Spinal cord (tissue), 10 donors: ENCODE data around the gene KRTAP10-3. TPM values are rescaled to one million over a fixed set of nuclear protein-coding genes. Genes with fewer than 3 reads are reported as not detected.
A peak's percentile ranks its signal among the peaks of the same experiment; 100 is the strongest.
"Not testable (repeated sequence)": the region's sequence is repeated elsewhere in the genome, so short reads cannot be mapped to it uniquely, and the experiment has no call there.

Experiments used
- DNase-seq, 6 donors: peaks; one replicate each; pipeline versions ENCODE4 v3.0.0 to v3.0.0-alpha.2; 2013 to 2015; ENCODE audit warnings: low spot score in 6 of 6, low read depth in 4 of 6
- H3K27ac ChIP-seq: one replicate; pipeline ENCODE4 v1.5.1; 2013; ENCODE audit warnings: low read depth, low read length, control low read depth
- H3K27me3 ChIP-seq: one replicate; pipeline ENCODE4 v1.6.1; 2013; ENCODE audit warnings: low read length; ENCODE audit not compliant: control insufficient read depth, insufficient read depth
- H3K36me3 ChIP-seq: one replicate; pipeline ENCODE4 v1.6.1; 2013; ENCODE audit warnings: low read length; ENCODE audit not compliant: control insufficient read depth, insufficient read depth
- H3K4me1 ChIP-seq: one replicate; pipeline ENCODE4 v1.6.1; 2013; ENCODE audit warnings: low read length; ENCODE audit not compliant: control insufficient read depth, insufficient read depth
- H3K4me3 ChIP-seq: one replicate; pipeline ENCODE4 v1.5.1; 2013; ENCODE audit warnings: low read depth, low read length, control low read depth
- H3K9me3 ChIP-seq: one replicate; pipeline ENCODE4 v1.6.1; 2013; ENCODE audit warnings: low read length; ENCODE audit not compliant: control insufficient read depth, insufficient read depth
- WGBS: methylation state at CpG from one replicate; pipeline ENCODE4 v1.1.5; 2013; ENCODE audit warnings: missing lambda C conversion rate; ENCODE audit not compliant: insufficient coverage; 5-methylcytosine and 5-hydroxymethylcytosine counted together
- polyA plus RNA-seq, 2 donors: library from polyadenylated mRNA; unstranded; fragments of 120-200 nt; gene quantifications; one replicate each; pipeline ENCODE4 v1.2.1, GENCODE V29; 2013; ENCODE audit not compliant: insufficient read length in 2 of 2
- total RNA-seq, 2 donors: library from RNA; depleted of rRNA in 1 of 2; stranded (reverse); fragments of 120-200 nt in 1 of 2; fragments of >200 nt in 1 of 2; gene quantifications; one replicate each; pipeline versions ENCODE4 v1.2.3 to v1.2.4, GENCODE V29; 2013 to 2014
- donor health status: healthy.

Gene KRTAP10-3
- total and polyA plus RNA-seq, 4 donors = not detected

GRCh38 chr21:44590897-44591800 is 32.6 kb upstream of the KRTAP10-3 start:
- WGBS = 66% methylated on average over 8 of the region's 19 CpGs
- H3K27ac ChIP-seq, H3K4me3 ChIP-seq, H3K27me3 ChIP-seq, H3K36me3 ChIP-seq, H3K9me3 ChIP-seq, H3K4me1 ChIP-seq: not testable (repeated sequence)
- DNase-seq = peak in 1 of 6 donors; percentile 22

DNA sequence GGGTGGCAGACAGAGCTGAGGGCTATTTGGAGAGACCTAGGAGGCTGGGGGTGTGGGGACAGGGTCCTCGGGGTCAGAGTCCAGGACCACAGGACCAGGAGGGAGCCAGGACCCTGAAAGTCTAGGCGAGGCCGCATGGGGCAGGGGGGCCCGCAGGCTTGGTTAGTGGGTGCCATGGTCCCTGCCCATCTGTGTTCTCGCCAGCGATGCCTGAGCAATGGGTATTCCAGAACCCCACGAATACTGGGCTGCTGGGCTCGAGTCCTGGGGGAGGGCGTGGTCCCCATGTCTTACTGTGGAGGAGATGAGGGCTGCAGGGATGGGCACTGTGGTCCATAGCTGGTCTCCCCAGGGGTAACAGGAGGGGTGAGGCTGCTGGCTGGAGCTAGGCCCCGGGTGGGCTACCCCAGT is 31.7 kb upstream of the KRTAP10-3 start:
- Histone ChIP-seq H3K9me3 (no peaks in the 10 kb centered on the region), H3K27me3 (peaks cover 3% of the 10 kb centered on the region), H3K4me1 (peaks cover 6% of the 10 kb centered on the region), H3K36me3 (no peaks in the 10 kb centered on the region), H3K27ac (no peak overlapping the region), H3K4me3 (no peak overlapping the region)
- no peak for DNase-seq
- 68% methylated on average over 8 of the region's 10 CpGs for WGBS

DNA sequence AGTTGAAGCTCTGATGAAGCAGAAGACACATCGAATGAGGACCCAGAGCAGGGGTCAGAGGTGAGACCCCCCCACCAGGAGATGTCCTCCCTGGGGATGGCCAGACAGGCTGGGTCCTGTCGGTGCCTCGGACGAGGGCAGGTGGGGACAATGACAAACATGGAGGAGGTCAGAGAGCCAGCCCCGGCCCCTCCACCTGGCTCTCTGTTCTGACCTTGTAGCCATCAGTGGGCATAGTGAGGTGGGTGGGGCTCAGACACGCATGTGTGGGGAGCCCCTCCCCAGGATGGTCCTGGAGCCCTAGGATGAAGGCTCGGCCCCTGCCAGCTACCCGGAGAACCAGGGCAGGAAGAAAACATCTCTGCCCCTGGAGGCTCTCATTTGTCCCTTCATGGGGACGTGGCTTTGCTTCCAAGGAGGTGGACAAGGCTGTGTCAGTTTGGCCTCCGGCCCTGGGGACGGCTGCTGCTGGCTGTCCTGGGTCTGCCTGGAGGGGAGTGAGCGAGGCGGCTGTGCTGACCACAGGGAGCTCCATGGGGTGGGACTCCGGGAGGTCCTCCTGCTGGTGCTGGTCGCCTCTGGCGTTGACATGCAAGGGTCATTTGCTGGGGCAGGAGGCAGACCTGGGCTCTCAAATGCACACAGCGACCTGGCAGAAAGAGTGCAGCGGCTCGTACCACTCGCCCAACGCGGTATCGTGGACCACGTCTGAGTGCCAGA is 31.2 kb upstream of the KRTAP10-3 start:
- no peak for DNase-seq
- H3K4me1 ChIP-seq = peaks cover 6% of the 10 kb centered on the region
- H3K36me3 ChIP-seq = no peaks in the 10 kb centered on the region
- H3K27ac ChIP-seq = no peak overlapping the region
- H3K9me3 ChIP-seq = no peaks in the 10 kb centered on the region
- H3K27me3 ChIP-seq = peaks cover 7% of the 10 kb centered on the region
- WGBS = 82% methylated on average over 23 of the region's 24 CpGs
- H3K4me3 ChIP-seq = no peak overlapping the region

DNA sequence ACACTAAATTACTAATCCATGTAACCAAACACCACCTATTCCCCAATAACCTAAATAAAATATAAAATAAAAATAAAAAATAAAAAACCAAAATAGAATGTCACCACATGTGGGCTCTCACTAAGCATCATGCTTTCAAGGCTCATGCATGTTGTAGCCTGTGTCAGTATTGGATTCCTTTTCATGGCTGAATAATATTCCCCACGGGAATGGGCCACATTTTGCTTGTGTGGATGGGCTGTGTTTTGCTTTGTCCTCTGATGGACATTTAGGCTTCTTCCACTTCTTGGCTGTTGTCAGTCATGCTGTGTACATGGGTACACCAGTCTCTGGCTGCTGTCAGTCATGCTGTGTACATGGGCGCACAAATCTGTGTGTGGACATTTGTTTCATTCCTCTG is 30.5 kb upstream of the KRTAP10-3 start:
- 100% methylated on average over 2 of the region's 2 CpGs for WGBS

GRCh38 chr21:44585892-44586291 is 27.3 kb upstream of the KRTAP10-3 start:
- Histone ChIP-seq H3K4me3 (no peak overlapping the region), H3K27me3 (peaks cover 7% of the 10 kb centered on the region), H3K4me1 (no peaks in the 10 kb centered on the region), H3K9me3 (no peaks in the 10 kb centered on the region), H3K36me3 (no peaks in the 10 kb centered on the region), H3K27ac (no peak overlapping the region)
- no peak for DNase-seq
- 85% methylated on average over 3 of the region's 3 CpGs for WGBS

More for the DNA sequence above, 30.5 kb upstream of the KRTAP10-3 start:
- H3K36me3 ChIP-seq = no peaks in the 10 kb centered on the region
- H3K4me1 ChIP-seq = peaks cover 6% of the 10 kb centered on the region
- DNase-seq = no peak
- no peak overlapping the region for H3K27ac ChIP-seq
- H3K27me3 ChIP-seq = peaks cover 7% of the 10 kb centered on the region
- H3K4me3 ChIP-seq = no peak overlapping the region
- H3K9me3 ChIP-seq = no peaks in the 10 kb centered on the region

DNA sequence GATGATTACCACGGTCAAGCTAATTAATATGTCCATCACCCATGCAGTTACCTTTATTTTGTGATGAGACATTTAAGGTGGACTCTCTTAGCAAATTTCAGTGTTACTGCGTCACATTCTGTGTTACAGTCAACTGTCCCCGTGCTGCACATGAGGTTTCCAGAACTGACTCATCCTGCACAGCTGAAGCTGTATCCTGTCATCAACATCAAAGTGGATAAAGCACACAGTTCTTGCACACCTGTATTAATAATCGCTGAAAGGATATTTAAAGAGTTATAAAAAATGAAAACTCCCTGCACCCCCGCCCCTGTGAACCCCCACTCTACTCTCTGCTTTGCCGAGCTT is 25.2 kb upstream of the KRTAP10-3 start:
- Histone ChIP-seq H3K27ac (no peak overlapping the region), H3K27me3 (peaks cover 7% of the 10 kb centered on the region), H3K4me3 (no peak overlapping the region), H3K36me3 (no peaks in the 10 kb centered on the region), H3K4me1 (no peaks in the 10 kb centered on the region), H3K9me3 (no peaks in the 10 kb centered on the region)
- no peak for DNase-seq
- whole genome bisulfite sequencing = 87% methylated on average over 3 of the region's 6 CpGs

- no peak overlapping the region for H3K27ac ChIP-seq
- 0% methylated on average over 3 of the region's 11 CpGs for WGBS
- DNase-seq = peak in 5 of 6 donors; percentile 9 to 79 (median 20)
Measured at GRCh38 chr21:44583089-44583799, 24.6 kb upstream of the KRTAP10-3 start.

GRCh38 chr21:44582055-44582454 is 23.5 kb upstream of the KRTAP10-3 start:
- WGBS = 83% methylated on average over 12 of the region's 15 CpGs
- Histone ChIP-seq H3K27me3 (peaks cover 7% of the 10 kb centered on the region), H3K4me3 (no peak overlapping the region), H3K27ac (no peak overlapping the region), H3K36me3 (no peaks in the 10 kb centered on the region), H3K4me1 (no peaks in the 10 kb centered on the region), H3K9me3 (peaks cover 3% of the 10 kb centered on the region)
- DNase-seq = no peak

More at GRCh38 chr21:44583089-44583799, 24.6 kb upstream of the KRTAP10-3 start:
- H3K4me1 ChIP-seq = no peaks in the 10 kb centered on the region
- H3K4me3 ChIP-seq = no peak overlapping the region
- no peaks in the 10 kb centered on the region for H3K36me3 ChIP-seq
- peaks cover 7% of the 10 kb centered on the region for H3K27me3 ChIP-seq
- H3K9me3 ChIP-seq = no peaks in the 10 kb centered on the region

GRCh38 chr21:44581158-44581557 is 22.6 kb upstream of the KRTAP10-3 start:
- Histone ChIP-seq H3K9me3 (peaks cover 4% of the 10 kb centered on the region), H3K27ac (no peak overlapping the region), H3K4me1 (no peaks in the 10 kb centered on the region), H3K4me3 (no peak overlapping the region), H3K27me3 (peaks cover 7% of the 10 kb centered on the region), H3K36me3 (no peaks in the 10 kb centered on the region)
- WGBS = 100% methylated on average over 1 of the region's 3 CpGs
- no peak for DNase-seq
